Muscle layer of duodenum (tissue), 2 donors: ENCODE measurements around the gene LPP.

Experiments used
- H3K27ac ChIP-seq: one replicate; pipeline ENCODE4 v1.7.0; 2013; ENCODE audit warnings: mild to moderate bottlenecking, low read length
- H3K27me3 ChIP-seq: one replicate; pipeline ENCODE4 v1.7.0; 2013; ENCODE audit warnings: low read depth, mild to moderate bottlenecking, control low read depth, low read length
- H3K36me3 ChIP-seq, 2 donors: one replicate each; pipeline ENCODE4 v1.7.0; 2013; ENCODE audit warnings: low read length in 2 of 2, control low read depth in 1 of 2, mild to moderate bottlenecking in 1 of 2; ENCODE audit not compliant: insufficient read depth in 2 of 2, control insufficient read depth in 1 of 2
- H3K4me1 ChIP-seq, 2 donors: one replicate each; pipeline ENCODE4 v1.7.0; 2013; ENCODE audit warnings: low read length in 2 of 2, mild to moderate bottlenecking in 2 of 2, control low read depth in 1 of 2, moderate library complexity in 1 of 2; ENCODE audit not compliant: insufficient read depth in 2 of 2, control insufficient read depth in 1 of 2
- H3K4me3 ChIP-seq, 2 donors: one replicate each; pipeline ENCODE4 v1.7.0; 2013; ENCODE audit warnings: low read length in 2 of 2, low read depth in 1 of 2, mild to moderate bottlenecking in 1 of 2
- H3K9me3 ChIP-seq, 2 donors: one replicate each; pipeline ENCODE4 v1.7.0; 2013; ENCODE audit warnings: low read length in 2 of 2, control low read depth in 1 of 2, mild to moderate bottlenecking in 1 of 2; ENCODE audit not compliant: control insufficient read depth in 1 of 2
- donor health status: healthy.

The LPP gene

GRCh38 chr3:188323067-188323842 is 169.3 kb downstream of the LPP start:
- Histone ChIP-seq H3K9me3 (no peaks in the 10 kb centered on the region), H3K4me1 (peaks cover 0 to 28% of the 10 kb centered on the region in 2 donors), H3K36me3 (peaks cover 0 to 4% of the 10 kb centered on the region in 2 donors), H3K4me3 (no peak overlapping the region), H3K27me3 (no peaks in the 10 kb centered on the region), H3K27ac (no peak overlapping the region)

GRCh38 chr3:188326111-188326510 is 172.2 kb downstream of the LPP start:
- peaks cover 0 to 4% of the 10 kb centered on the region in 2 donors for H3K36me3 ChIP-seq
- H3K27me3 ChIP-seq: no peaks in the 10 kb centered on the region
- H3K27ac ChIP-seq: no peak overlapping the region
- peaks cover 0 to 30% of the 10 kb centered on the region in 2 donors for H3K4me1 ChIP-seq
- H3K4me3 ChIP-seq: no peak overlapping the region
- no peaks in the 10 kb centered on the region for H3K9me3 ChIP-seq

- Histone ChIP-seq H3K27ac (peak overlapping the region; percentile 37), H3K36me3 (peaks cover 0 to 4% of the 10 kb centered on the region in 2 donors), H3K4me3 (no peak overlapping the region), H3K9me3 (no peaks in the 10 kb centered on the region), H3K27me3 (no peaks in the 10 kb centered on the region), H3K4me1 (peaks cover 0 to 27% of the 10 kb centered on the region in 2 donors)
Measured at GRCh38 chr3:188326968-188327367, 173.0 kb downstream of the LPP start.

GRCh38 chr3:188327433-188327832 is 173.5 kb downstream of the LPP start:
- H3K4me1 ChIP-seq: peaks cover 0 to 23% of the 10 kb centered on the region in 2 donors
- no peaks in the 10 kb centered on the region for H3K9me3 ChIP-seq
- no peak overlapping the region for H3K4me3 ChIP-seq
- peaks cover 0 to 4% of the 10 kb centered on the region in 2 donors for H3K36me3 ChIP-seq
- no peaks in the 10 kb centered on the region for H3K27me3 ChIP-seq
- H3K27ac ChIP-seq: peak overlapping the region; percentile 37

GRCh38 chr3:188330138-188330537 is 176.2 kb downstream of the LPP start:
- Histone ChIP-seq H3K9me3 (no peaks in the 10 kb centered on the region), H3K36me3 (peaks cover 0 to 4% of the 10 kb centered on the region in 2 donors), H3K27me3 (no peaks in the 10 kb centered on the region), H3K4me1 (peaks cover 0 to 22% of the 10 kb centered on the region in 2 donors), H3K27ac (no peak overlapping the region), H3K4me3 (no peak overlapping the region)

- Histone ChIP-seq H3K27ac (no peak overlapping the region), H3K27me3 (no peaks in the 10 kb centered on the region), H3K36me3 (peaks cover 0 to 4% of the 10 kb centered on the region in 2 donors), H3K9me3 (no peaks in the 10 kb centered on the region), H3K4me1 (peaks cover 0 to 16% of the 10 kb centered on the region in 2 donors), H3K4me3 (no peak overlapping the region)
Measured at GRCh38 chr3:188331166-188331565, 177.2 kb downstream of the LPP start.

GRCh38 chr3:188332085-188332484 is 178.1 kb downstream of the LPP start:
- Histone ChIP-seq H3K4me3 (no peak overlapping the region), H3K36me3 (peaks cover 0 to 4% of the 10 kb centered on the region in 2 donors), H3K9me3 (no peaks in the 10 kb centered on the region), H3K4me1 (peaks cover 0 to 14% of the 10 kb centered on the region in 2 donors), H3K27ac (no peak overlapping the region), H3K27me3 (no peaks in the 10 kb centered on the region)

- peaks cover 2 to 9% of the 10 kb centered on the region in 2 donors for H3K4me1 ChIP-seq
- no peaks in the 10 kb centered on the region for H3K27me3 ChIP-seq
- no peak overlapping the region for H3K27ac ChIP-seq
- H3K9me3 ChIP-seq: no peaks in the 10 kb centered on the region
- no peak overlapping the region for H3K4me3 ChIP-seq
- no peaks in the 10 kb centered on the region for H3K36me3 ChIP-seq
Measured at GRCh38 chr3:188335656-188336055, 181.7 kb downstream of the LPP start.

- Histone ChIP-seq H3K9me3 (no peaks in the 10 kb centered on the region), H3K36me3 (no peaks in the 10 kb centered on the region), H3K4me3 (no peak overlapping the region), H3K27me3 (no peaks in the 10 kb centered on the region), H3K4me1 (peaks cover 4 to 9% of the 10 kb centered on the region in 2 donors), H3K27ac (no peak overlapping the region)
Measured at GRCh38 chr3:188336178-188336577, 182.2 kb downstream of the LPP start.

- Histone ChIP-seq H3K9me3 (no peaks in the 10 kb centered on the region), H3K4me1 (peaks cover 4 to 9% of the 10 kb centered on the region in 2 donors), H3K27ac (no peak overlapping the region), H3K4me3 (no peak overlapping the region), H3K36me3 (no peaks in the 10 kb centered on the region), H3K27me3 (no peaks in the 10 kb centered on the region)
Measured at GRCh38 chr3:188337232-188337631, 183.3 kb downstream of the LPP start.

GRCh38 chr3:188338086-188338485 is 184.1 kb downstream of the LPP start:
- H3K9me3 ChIP-seq: no peaks in the 10 kb centered on the region
- H3K27me3 ChIP-seq: no peaks in the 10 kb centered on the region
- H3K4me3 ChIP-seq: no peak overlapping the region
- H3K4me1 ChIP-seq: peaks cover 4 to 9% of the 10 kb centered on the region in 2 donors
- no peak overlapping the region for H3K27ac ChIP-seq
- no peaks in the 10 kb centered on the region for H3K36me3 ChIP-seq
